ENCODE measurements around the gene PNPLA7. TPM values are rescaled to one million over a fixed set of nuclear protein-coding genes. Genes with fewer than 3 reads are reported as not detected.

Gene PNPLA7
- total RNA-seq, 1 donor from 2014 or later = 7.2 TPM

GRCh38 chr9:137423514-137424291 is 126.5 kb downstream of the PNPLA7 start:
- H3K36me3 Mint-ChIP-seq (ENCODE audit: unreplicated experiment) = peaks cover 2% of the 10 kb centered on the region

GRCh38 chr9:137422604-137423513 is 127.3 kb downstream of the PNPLA7 start, which contains the start of the genes EXD3 and NOXA1:
Gene EXD3 (minus strand): TSS chr9:137423162. CDS start chr9:137395357, 27,805 bp downstream.
Gene NOXA1 (plus strand): TSS chr9:137423393. CDS start chr9:137423530, 137 bp downstream.
- H3K36me3 Mint-ChIP-seq (ENCODE audit: unreplicated experiment) = peaks cover 2% of the 10 kb centered on the region
- H3K4me1 Mint-ChIP-seq (ENCODE audit: unreplicated experiment) = peaks cover 17% of the 10 kb centered on the region
- no peaks in the 10 kb centered on the region for H3K9me3 Mint-ChIP-seq (ENCODE audit: unreplicated experiment)
- peak; percentile 62 for TF ChIP-seq CTCF (IDR thresholded peaks at IDR 0.05)
- no peaks in the 10 kb centered on the region for H3K27me3 Mint-ChIP-seq (ENCODE audit: unreplicated experiment)
- peak within 1 kb of the TSS; percentile 54 for H3K27ac Mint-ChIP-seq (ENCODE audit: unreplicated experiment)
- peak; percentile 98 for DNase-seq (ENCODE audit: extremely low spot score, unreplicated experiment)
- peak within 1 kb of the TSS; percentile 79 for H3K4me3 Mint-ChIP-seq (ENCODE audit: unreplicated experiment)

More at GRCh38 chr9:137423514-137424291, 126.5 kb downstream of the PNPLA7 start:
- Mint-ChIP-seq H3K4me1 (ENCODE audit: unreplicated experiment) (peaks cover 17% of the 10 kb centered on the region), H3K27me3 (ENCODE audit: unreplicated experiment) (no peaks in the 10 kb centered on the region), H3K9me3 (ENCODE audit: unreplicated experiment) (no peaks in the 10 kb centered on the region), H3K27ac (ENCODE audit: unreplicated experiment) (no peak overlapping the region), H3K4me3 (ENCODE audit: unreplicated experiment) (no peak overlapping the region)
- TF ChIP-seq CTCF (IDR thresholded peaks at IDR 0.05) = no peak
- no peak for DNase-seq (ENCODE audit: extremely low spot score, unreplicated experiment)

- Mint-ChIP-seq H3K27ac (ENCODE audit: unreplicated experiment) (peak overlapping the region; percentile 40), H3K36me3 (ENCODE audit: unreplicated experiment) (peaks cover 2% of the 10 kb centered on the region)
These were observed 128.2 kb downstream of the PNPLA7 start for GRCh38 chr9:137421838-137422603.

More at GRCh38 chr9:137421838-137422603, 128.2 kb downstream of the PNPLA7 start:
- H3K9me3 Mint-ChIP-seq (ENCODE audit: unreplicated experiment) = no peaks in the 10 kb centered on the region
- H3K27me3 Mint-ChIP-seq (ENCODE audit: unreplicated experiment) = no peaks in the 10 kb centered on the region
- peak overlapping the region; percentile 79 for H3K4me3 Mint-ChIP-seq (ENCODE audit: unreplicated experiment)
- no peak for TF ChIP-seq CTCF (IDR thresholded peaks at IDR 0.05)
- no peak for DNase-seq (ENCODE audit: extremely low spot score, unreplicated experiment)
- H3K4me1 Mint-ChIP-seq (ENCODE audit: unreplicated experiment) = peaks cover 17% of the 10 kb centered on the region
